HG02571 (cell line): ENCODE results near the gene SH3PXD2A.
"Not testable (repeated sequence)": the region's sequence is repeated elsewhere in the genome, so short reads cannot be mapped to it uniquely, and the experiment has no call there.

Experiments
- ATAC-seq: cut with Tn5 transposase; IDR thresholded peaks from one replicate; pipeline ENCODE4 v1.9.1; 2021; ENCODE audit warnings: mild to moderate bottlenecking, moderate library complexity; ENCODE audit not compliant: unreplicated experiment

Gene SH3PXD2A

DNA sequence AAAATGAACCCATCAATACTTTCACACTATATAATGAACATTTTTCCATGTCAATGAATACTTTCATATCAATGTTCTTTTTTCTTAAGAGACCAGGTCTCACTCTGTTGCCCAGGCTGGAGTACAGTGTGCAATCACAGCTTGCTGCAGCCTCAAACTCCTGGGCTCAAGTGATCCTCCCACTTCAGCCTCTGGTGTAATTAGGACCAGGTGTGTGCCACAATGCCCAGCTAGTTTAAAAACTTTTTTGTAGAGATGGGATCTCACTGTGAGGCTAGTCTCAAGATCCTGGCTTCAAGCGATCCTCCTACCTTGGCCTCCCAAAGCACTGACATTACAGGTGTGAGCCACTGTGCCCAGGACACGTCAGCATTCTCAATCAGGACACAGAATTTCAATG lies 85.2 kb downstream of the SH3PXD2A start:
- ATAC-seq, result no peak

DNA sequence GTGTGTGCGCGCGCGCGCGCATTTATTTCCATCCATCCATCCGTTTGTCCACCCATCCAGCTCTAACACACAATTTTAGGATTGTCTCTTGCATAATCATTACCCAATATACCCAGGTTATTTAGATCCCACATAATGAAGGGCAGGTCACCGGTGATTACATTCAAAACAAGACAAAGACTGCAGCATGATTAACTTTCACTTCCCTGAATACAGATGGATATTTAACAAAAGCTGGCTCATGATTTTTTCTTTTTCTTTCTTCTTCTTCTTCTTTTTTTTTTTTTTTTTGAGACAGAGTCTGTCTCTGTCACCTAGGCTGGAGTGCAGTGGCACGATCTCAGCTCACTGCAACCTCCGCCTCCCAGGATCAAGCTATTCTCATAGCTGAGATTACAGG lies 86.2 kb downstream of the SH3PXD2A start:
- no peak for ATAC-seq

DNA sequence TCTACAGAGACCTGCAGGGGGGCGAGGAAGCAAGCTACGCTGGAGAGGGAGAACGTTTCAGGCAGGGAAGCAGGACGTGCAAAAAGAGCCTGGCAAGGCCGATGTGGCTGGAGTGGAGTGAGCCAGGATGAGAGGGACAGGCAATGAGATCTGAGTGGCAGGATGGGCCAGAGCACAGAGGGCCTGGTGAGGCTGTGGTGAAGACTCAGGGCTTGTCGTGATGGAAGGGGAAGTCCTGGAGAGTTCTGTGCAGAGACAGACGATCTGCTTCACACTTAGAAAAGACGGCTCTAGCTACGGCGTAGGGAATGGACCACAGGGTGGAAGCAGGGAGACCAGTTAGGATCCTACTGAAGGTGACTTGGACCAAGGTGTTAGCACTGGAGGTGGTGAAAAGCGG lies 87.0 kb downstream of the SH3PXD2A start:
- ATAC-seq, result no peak

DNA sequence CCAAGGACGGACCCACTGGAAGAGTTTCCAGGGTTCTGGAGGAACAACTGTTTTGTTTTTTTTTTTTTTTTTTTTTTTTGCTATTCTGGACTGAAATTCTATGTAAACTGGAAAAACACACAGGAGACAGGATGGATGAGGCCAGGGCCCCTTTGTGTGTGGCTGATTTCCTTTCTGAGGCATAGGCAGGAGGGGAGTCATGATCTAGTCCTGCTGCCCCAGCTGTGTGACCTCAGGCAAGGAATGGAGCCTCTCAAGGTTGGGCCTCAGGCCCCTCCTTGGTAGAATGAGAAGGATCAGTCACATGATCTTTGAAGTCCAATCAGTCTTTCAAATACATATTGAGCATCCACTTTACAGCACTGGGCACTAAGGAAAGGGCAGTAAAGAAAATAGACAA lies 87.6 kb downstream of the SH3PXD2A start:
- no peak for ATAC-seq

DNA sequence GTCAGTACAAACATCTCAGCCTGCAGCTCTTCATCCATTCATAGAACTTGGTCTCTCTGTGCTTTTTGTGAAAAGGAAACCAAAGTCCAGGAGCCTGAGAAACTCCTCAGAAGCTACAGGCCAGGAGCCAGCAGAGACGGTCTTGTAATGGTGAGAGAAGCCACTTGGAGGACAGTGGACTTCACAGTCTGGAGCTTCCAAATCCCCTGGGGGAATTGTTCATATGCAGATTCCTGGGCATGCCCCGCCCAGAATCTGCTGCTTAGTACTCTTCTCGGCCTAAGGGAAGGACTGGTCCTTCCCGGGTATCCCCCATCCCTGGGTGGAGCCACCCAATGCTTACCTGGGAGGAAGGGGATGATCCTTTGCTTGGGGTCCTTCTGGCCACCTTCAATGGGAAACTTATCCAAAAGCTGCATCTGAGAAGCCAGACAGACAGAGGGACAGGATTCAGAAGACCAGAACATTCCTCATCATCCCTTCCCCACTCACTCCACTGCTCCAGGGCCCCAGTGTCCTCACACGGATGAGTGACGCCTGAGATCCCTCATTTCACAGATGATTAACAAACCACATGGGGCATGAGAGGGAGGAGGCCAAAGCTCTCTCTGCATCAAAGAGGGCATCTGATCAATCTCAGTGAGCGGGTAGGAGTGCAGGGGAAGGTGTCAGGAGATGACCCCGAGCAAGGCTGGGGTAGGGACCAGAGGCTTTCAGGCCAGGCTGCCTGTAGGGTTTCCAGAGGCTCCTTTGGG lies 88.4 kb downstream of the SH3PXD2A start:
- no peak for ATAC-seq

DNA sequence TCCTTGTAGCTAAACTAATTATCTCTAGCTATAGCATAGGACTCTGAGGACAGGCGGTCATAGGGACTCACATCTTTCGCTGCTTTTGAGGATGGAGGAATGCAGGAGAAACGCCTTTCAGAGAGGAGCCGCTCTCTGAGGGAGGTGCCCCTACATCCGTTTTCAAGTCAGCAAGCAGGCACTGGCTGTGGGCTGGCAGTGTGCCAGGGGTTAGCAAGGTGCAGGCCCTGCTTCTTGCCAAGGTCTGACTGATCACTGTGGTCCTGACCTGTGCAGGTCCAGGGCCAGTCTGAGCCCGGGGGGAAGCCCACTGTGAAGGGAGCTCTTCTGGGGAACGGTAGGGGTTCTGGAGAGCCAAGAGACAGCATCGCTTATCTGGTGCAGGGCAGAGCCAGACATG lies 89.4 kb downstream of the SH3PXD2A start:
- no peak for ATAC-seq

DNA sequence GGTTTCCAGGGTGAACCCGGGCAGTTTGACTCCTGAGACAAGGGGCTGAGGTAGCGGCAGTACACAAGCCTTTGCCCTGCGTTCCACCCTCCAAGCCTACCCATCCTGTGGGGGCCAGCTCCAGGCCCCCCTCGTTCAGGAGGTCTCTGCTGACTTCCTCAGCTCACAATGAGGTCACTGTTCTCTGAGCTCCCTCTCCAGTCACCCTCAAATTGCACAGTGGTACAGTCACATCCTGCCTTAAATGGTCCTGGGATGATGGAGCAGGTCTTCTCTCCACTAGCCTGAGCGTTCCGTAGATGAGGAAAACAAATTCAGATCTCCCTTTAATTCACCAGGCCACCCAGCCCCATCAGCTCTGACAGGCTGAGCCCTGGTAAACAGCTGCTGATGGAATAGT lies 90.2 kb downstream of the SH3PXD2A start:
- no peak for ATAC-seq

DNA sequence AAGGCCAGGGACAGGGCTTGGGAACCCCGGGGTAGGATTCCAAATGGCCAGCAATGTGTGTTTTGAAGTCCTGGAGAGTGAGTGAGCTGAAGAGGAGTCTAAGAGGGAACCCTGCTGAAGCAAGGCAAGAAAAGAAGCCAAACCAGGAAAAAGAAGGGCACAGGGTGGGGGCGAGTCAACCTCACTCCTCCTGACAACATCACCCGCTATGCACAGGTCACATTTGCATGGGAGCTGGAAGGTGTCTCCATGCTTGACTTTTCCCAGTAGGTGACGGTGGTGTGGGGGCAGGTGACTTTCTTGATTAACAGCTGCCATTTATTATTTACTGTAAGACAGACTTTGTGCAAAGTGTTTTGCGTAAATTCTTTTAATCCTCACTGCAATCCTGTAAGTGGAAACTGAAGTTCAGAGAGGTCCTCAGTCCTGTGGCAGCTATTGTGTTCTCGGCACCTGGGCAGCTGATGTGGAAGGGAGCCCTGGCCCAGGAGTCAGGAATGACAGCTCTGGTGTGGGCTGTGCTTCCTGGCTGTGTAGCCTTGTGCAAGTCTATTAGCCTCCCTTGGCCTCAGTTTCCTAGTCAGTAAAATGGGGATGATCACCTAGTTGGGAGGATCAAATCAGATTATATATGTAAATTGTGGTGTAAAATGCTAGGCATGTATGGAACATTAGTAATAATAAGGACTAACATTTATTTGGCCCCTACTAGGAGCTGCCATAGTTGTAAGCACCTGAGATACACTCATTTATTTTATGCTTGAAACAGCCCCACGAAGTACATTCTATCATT lies 90.9 kb downstream of the SH3PXD2A start:
- ATAC-seq, result no peak

DNA sequence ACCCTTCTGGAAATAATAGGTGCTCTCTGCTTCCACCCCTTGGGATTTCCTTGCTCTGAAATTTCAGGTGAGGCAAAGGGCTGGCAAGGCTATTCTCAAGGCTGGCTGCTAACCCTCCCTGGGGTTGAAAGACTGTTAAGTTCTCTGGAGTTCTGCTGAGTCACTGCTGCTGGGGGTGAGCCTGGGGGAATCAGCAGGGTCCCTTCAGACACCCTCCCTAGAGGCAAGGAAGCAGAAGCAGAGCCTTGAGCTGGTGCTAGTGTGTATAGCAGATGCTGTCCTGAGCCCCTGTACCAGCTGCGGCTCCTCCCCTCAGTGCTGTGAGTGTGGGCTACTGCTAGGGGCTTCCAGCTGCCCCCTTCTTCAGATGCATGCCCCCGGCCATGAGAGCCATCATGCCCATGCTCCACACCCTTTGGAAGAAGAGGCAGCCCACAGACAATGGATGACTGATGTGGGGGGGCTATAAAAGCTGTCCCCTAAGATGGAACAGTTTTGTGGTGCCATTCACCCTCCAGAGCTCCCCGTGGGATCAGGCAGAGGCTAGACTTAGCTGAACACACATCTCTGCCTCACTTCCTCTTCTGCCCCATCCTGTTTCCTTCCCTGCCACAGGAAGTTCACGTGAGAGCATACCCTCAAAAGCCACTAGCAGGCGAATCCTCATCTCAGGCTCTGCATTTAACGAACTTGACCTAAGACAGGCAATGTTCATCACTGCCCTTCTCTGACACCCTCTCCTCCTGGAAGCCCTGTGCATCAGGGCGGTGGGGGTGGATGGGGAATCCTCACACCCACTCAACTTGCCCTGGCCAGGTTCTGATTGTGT lies 91.8 kb downstream of the SH3PXD2A start:
- ATAC-seq, result no peak

DNA sequence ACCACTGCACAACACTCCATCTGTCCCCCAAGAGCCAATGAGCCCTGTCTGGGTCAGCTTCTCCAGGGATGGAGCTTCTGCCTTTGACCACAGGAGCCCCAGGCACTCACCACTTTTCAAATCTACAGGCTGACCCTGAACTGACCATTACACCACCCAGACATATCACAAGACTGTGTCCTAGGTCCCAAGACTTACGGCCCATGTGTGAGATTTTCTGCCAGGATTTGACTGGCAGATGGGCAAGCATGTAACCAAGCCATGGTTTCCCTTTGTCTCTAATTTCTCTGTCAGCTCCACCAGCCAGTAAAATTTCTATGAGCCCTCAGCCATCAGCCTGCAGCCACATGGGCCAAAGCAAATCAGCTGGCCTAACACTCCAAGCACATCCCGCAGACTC lies 92.5 kb downstream of the SH3PXD2A start:
- ATAC-seq, result no peak

DNA sequence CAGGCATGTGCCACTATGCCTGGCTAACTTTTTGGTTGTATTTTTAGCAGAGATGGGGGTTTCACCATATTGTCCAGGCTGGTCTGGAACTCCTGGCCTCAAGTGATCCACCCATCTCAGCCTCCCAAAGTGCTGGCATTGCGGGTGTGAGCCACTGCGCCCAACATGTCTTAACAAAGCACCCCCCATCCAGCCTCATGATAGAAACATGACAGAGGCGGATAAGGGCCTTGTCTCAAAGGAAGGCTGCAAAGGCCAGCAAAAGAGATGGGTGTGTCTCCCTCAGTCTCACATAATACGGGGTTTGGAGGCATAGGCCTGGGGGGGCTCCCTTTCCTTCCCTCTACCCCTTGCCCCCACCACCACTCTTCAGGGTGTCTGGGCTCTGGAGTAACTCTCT lies 93.2 kb downstream of the SH3PXD2A start:
- ATAC-seq, result no peak

DNA sequence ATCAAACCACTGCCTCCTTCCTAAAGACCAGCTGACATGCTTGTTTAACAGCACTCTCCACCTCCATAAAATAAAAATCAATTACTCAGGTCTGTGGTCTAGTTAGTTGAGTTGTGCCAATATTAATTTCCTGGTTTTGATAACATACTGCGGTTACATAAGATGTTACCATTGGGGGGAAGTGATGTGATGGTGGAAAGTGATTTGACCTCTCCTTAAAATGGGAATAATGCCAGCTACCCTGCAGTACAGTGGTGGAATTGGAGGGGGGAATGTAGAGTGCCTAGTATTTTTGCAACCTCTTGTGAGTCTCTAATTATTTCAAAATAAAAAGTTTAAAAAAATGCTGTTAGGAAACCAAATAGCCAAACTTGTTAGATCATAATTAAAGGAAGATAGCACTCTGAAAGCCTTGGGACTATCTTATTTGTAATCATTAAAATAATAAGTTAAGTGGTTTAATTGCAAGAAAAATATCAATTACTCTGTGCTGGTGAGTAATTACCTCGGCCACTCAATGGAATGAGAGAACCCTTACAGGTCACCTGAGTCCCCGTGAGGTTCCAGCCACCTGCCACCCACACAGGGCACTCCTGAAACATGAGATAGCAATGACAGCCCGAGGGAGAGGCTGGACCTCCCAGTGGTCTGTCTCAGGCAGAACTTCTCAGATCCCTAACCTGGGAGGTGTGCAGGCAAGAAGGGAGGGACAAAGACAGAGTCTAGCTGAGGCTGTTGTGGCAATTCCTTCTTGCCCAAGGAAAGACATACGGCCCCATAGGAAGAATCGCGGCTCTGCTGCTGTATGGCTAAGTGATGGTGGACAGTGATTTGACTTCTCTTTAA lies 94.1 kb downstream of the SH3PXD2A start:
- no peak for ATAC-seq

DNA sequence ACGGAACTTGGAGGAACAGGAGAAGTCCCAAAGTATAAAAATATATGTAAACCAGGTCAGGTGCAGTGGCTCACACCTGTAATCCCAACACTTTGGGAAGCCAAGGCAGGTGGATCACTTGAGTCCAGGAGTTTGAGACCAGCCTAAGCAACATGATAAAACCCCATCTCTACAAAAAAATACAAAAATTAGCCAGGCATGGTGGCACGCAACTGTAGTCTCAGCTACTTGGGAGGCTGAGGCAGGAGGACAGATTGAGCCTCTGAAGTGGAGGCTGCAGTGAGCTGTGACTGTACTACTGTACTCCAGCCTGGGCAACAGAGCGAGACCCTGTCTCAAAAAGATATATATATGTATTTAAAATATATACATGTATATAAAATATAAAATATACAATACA lies 95.1 kb downstream of the SH3PXD2A start:
- not testable (repeated sequence) for ATAC-seq

DNA sequence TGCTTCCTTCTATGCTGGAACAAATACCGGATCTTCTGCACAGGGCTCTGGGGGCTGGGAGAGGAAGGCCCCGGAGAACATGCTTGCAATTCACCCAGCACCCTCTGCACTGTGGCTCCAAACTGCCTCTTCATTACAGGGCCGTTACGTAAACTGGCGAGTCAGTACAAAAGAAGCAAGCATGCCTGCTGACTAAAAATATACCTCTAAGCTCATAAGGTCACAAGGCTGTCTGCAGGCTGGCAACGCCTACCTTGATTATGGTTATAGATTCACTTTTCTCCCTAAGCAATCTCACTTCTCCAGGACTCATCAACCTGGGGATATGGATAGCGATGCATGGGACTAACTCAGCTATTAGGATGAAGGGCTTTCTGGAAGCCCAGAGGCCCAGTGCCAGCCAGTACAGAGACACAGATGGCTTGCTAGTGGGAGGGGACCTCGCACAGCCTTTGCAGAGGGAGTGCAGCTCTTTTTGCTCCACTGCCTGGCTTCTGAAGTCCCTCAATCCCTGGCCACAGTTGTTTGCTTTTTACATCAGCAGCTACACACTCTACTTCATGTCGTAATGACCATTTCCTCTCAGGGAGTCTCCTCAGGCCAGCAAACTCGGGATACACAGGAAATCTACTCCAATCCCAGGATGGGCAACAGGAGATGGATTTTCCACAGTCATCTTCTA lies 96.1 kb downstream of the SH3PXD2A start:
- ATAC-seq, result no peak

DNA sequence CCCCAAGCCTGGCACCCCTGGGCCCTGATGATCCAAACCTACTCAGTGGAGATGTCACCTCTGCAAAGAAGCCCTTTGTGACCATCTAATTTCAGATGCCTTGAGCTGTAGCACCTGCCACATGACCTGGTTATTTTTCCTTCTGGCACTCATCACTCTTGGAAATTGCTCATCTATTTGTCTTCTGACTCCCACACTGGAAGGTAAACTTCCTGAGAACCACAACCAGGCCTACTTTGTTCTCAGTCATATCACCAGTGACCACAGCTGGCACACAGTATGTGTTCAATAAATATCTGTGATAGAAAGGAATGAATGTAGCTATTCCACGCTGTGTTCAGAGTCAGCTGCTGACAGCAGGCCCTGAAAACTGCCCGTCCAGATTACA lies 97.1 kb downstream of the SH3PXD2A start:
- no peak for ATAC-seq

DNA sequence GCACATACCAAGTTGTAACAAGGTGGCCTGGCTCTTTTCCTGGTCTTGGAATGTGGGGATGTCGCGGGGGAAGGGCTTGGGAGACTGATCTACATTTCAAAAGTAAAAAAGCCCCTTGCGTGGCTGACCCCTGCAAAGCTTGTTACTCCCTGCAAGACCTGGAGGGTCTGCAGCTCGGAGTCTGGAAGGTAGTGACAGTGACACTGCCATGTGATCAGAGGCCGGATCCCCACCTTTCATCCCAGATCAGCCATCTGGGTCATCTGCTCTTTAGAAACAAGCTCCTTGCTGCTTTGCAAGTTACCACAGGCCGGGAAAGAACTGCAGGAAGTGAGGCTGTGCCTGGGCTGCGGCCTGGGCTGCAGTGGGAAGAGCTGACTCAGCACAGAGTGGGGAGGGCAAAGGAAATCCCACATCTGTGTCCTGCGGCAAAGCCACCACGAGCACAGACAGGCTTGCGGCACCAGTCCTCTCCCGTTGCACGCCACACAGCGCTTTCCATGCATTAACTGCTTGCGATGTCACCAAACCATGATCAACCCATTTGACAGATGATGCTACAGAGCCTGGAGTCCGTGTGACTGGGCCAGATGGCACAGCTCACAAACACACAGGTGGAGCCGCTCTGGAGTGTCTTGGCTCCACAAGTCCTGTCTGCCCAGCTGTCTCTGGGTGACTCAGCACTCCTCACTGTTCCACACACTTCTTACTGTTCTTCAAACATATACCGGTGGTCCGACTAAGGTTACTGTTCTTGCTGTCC lies 97.7 kb downstream of the SH3PXD2A start:
- no peak for ATAC-seq

DNA sequence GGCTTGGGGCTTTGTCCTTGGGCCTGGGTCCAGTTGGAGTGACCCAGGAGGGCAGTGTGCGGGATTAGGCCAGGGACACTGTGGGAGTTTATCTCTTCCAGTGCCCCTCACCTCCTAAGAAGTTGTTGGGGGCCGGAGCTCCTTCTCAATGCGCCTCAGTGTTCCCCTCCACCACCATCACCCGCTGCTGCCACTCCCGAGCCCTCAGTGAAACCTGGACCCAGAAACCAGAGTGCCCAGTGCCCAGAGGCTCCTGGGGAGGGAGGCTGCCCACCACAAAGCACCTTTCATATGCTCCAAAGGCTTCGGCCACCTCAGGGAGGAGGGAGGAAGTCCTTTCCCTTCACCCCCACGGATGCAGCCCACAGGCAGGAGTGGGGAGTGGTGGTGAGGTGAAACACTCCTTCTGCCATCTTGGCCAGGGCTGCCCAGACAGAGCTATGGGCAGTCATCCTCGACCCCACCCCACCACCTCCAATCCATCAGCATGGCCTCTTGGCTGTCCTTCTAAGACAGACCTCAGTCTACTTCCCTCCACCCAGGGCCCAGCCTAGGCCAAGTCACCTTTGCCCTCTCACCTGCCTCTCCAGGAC lies 99.0 kb downstream of the SH3PXD2A start:
- no peak for ATAC-seq

DNA sequence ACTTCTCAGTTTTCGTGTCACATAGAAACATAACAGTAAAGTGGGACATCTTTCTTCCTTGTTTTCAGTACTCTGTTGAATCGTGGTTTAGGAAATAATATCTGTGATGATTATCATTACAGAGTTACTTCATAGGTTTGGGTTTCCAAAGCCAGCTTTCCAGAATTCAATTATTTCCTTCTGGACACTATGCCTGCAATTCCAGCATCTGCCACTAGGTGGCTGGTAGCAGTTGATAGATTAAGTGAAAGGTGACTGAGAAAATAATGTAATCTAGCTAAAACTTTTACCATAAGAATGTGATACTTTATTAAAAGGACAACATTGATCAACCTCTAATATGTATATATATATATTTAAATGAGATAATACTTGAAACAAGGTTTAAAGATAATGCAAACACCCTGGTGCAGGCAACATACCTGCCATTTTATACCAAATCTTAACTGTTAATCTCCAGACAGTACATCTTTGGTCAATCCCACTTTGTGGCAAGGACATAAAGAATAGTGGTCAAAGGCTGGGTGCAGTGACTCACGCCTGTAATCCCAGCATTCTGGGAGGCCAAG lies 102.6 kb downstream of the SH3PXD2A start:
- ATAC-seq, result no peak
